NB4 (cell line): ENCODE results near the gene ZFP62.

ENCODE experiments used
- CTCF ChIP-seq: IDR thresholded peaks from one replicate; pipeline ENCODE4 v1.5.1; 2012; ENCODE audit warnings: low read depth, low read length
- POLR2A ChIP-seq: IDR thresholded peaks from 2 replicates; pipeline ENCODE4 v1.6.1; 2011; ENCODE audit warnings: mild to moderate bottlenecking; ENCODE audit not compliant: insufficient read length; ENCODE audit errors: extremely low read depth

- TF ChIP-seq POLR2A = no peak
- TF ChIP-seq CTCF = no peak
Measured at GRCh38 chr5:180824630-180825476, 36.2 kb downstream of the ZFP62 start.
